Measurements from ENCODE around the gene HPS4.

DNA sequence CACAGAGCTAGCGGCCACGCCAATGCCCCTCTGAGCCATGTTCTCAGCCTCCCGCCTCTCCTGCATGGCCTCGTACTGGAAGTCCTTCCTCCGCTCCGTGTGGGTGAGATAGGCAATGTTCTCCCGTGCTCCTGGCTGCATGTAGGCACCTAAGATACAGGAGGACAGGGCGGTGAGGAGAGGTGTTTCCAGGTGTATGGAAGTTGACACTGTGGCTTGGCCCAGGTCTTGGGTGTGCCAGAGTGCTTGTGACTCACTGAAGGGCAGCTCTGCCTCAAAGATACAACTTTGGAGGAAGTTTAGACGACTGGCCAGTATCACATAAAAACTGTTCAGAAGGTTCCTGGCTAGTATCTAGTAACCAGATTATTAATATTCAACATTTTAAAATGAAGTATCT is 8.6 kb upstream of the HPS4 start:
- TF ChIP-seq POLR2A (IDR thresholded peaks at IDR 0.05; ENCODE audit: low read length), result no peak
- no peak for TF ChIP-seq GATA1 (IDR thresholded peaks at IDR 0.05; ENCODE audit: low read depth, low read length)

Data from erythroblast (primary cell).